WTC11 (cell line): ENCODE results near the gene MYO15B. TPM values are rescaled to one million over a fixed set of nuclear protein-coding genes. Genes with fewer than 3 reads are reported as not detected.
A peak's percentile ranks its signal among the peaks of the same experiment; 100 is the strongest.
"Not testable (repeated sequence)": the region's sequence is repeated elsewhere in the genome, so short reads cannot be mapped to it uniquely, and the experiment has no call there.

ENCODE experiments used
- ATAC-seq: fragments of 200-7000 bp; cut with Tn5 transposase; 2 replicates; pipeline ENCODE4 v1.10.0; 2021; ENCODE audit warnings: mild to moderate bottlenecking, moderate library complexity
- CTCF ChIA-PET: fragments of 300-600 bp; sonication (Branson Sonifier 250); formaldehyde crosslinking; loops from one replicate; lab custom pipeline; 2021; ENCODE audit warnings: antibody characterized with exemption; lab: Charles Lee
- POLR2A ChIA-PET: fragments of 350-600 bp; sonication (Branson Sonifier 250); formaldehyde crosslinking; loops from one replicate; lab custom pipeline; 2021; ENCODE audit warnings: antibody characterized with exemption; lab: Charles Lee
- DNase-seq: peaks from one replicate; pipeline ENCODE4 v3.0.0; 2021; ENCODE audit warnings: low spot score
- H3K27ac Mint-ChIP-seq: 2 replicates; pipeline ENCODE4 v1.8.0; 2021; ENCODE audit warnings: mixed read lengths
- H3K27me3 Mint-ChIP-seq: 2 replicates; pipeline ENCODE4 v1.8.0; 2021; ENCODE audit warnings: low read depth, mild to moderate bottlenecking, moderate library complexity, mixed read lengths
- H3K36me3 Mint-ChIP-seq: 2 replicates; pipeline ENCODE4 v1.8.0; 2021; ENCODE audit warnings: mixed read lengths
- H3K4me1 Mint-ChIP-seq: 2 replicates; pipeline ENCODE4 v1.8.0; 2022; ENCODE audit warnings: mixed read lengths
- H3K4me3 Mint-ChIP-seq: 2 replicates; pipeline ENCODE4 v1.8.0; 2021; ENCODE audit warnings: mild to moderate bottlenecking, moderate library complexity, mixed read lengths
- H3K9me3 Mint-ChIP-seq: 2 replicates; pipeline ENCODE4 v1.8.0; 2021; ENCODE audit warnings: mixed read lengths
- ELF4 ChIP-seq: sonication (generic); formaldehyde crosslinking; IDR thresholded peaks from 2 replicates; pipeline ENCODE4 v1.8.1; 2022; ENCODE audit warnings: low read depth, mild to moderate bottlenecking, moderate library complexity, missing genetic modification reagents
- EMX1 ChIP-seq: fragments of 250-450 bp; sonication (Bioruptor Pico); IDR thresholded peaks from 2 replicates; pipeline ENCODE4 v1.8.0; 2021; ENCODE audit warnings: mild to moderate bottlenecking
- ESRRA ChIP-seq: sonication (generic); formaldehyde crosslinking; IDR thresholded peaks from 2 replicates; pipeline ENCODE4 v1.8.1; 2022; ENCODE audit warnings: mild to moderate bottlenecking, missing genetic modification reagents, borderline replicate concordance
- ETV6 ChIP-seq: sonication (generic); formaldehyde crosslinking; IDR thresholded peaks from 2 replicates; pipeline ENCODE4 v1.8.1; 2022; ENCODE audit warnings: mild to moderate bottlenecking, missing genetic modification reagents
- FOXJ3 ChIP-seq: sonication (generic); formaldehyde crosslinking; IDR thresholded peaks from 2 replicates; pipeline ENCODE4 v1.9.0; 2021; ENCODE audit warnings: missing genetic modification reagents, mild to moderate bottlenecking, borderline replicate concordance
- FOXK1 ChIP-seq: sonication (generic); formaldehyde crosslinking; IDR thresholded peaks from 2 replicates; pipeline ENCODE4 v1.8.0; 2022; ENCODE audit warnings: mild to moderate bottlenecking, moderate library complexity, missing genetic modification reagents
- FOXP1 ChIP-seq: sonication (generic); formaldehyde crosslinking; IDR thresholded peaks from 2 replicates; pipeline ENCODE4 v1.8.0; 2022; ENCODE audit warnings: missing genetic modification reagents, mild to moderate bottlenecking, moderate library complexity, borderline replicate concordance
- HMGA2 ChIP-seq: fragments of 250-450 bp; sonication (Bioruptor Pico); IDR thresholded peaks from 2 replicates; pipeline ENCODE4 v1.4.0; 2021; ENCODE audit warnings: mild to moderate bottlenecking, moderate library complexity
- MYBL2 ChIP-seq: sonication (generic); formaldehyde crosslinking; IDR thresholded peaks from 2 replicates; pipeline ENCODE4 v1.8.1; 2023; ENCODE audit warnings: mild to moderate bottlenecking, moderate library complexity, missing genetic modification reagents
- NFYB ChIP-seq: sonication (generic); formaldehyde crosslinking; conservative IDR thresholded peaks from 2 replicates; pipeline ENCODE4 v1.8.0; 2022; ENCODE audit warnings: low read depth, missing genetic modification reagents
- NR1H2 ChIP-seq: sonication (generic); formaldehyde crosslinking; IDR thresholded peaks from 2 replicates; pipeline ENCODE4 v1.9.0; 2021; ENCODE audit warnings: mild to moderate bottlenecking, moderate library complexity, missing genetic modification reagents
- NR3C1 ChIP-seq: sonication (generic); formaldehyde crosslinking; conservative IDR thresholded peaks from 2 replicates; pipeline ENCODE4 v1.8.1; 2023; ENCODE audit warnings: low read depth, mild to moderate bottlenecking, missing genetic modification reagents
- OVOL2 ChIP-seq: fragments of 250-450 bp; sonication (Bioruptor Pico); IDR thresholded peaks from 2 replicates; pipeline ENCODE4 v1.9.0; 2021; ENCODE audit warnings: mild to moderate bottlenecking, borderline replicate concordance
- RELA ChIP-seq: sonication (generic); formaldehyde crosslinking; IDR thresholded peaks from 2 replicates; pipeline ENCODE4 v1.8.1; 2022; ENCODE audit warnings: missing genetic modification reagents, mild to moderate bottlenecking, borderline replicate concordance
- TEAD1 ChIP-seq: sonication (generic); formaldehyde crosslinking; IDR thresholded peaks from 2 replicates; pipeline ENCODE4 v1.8.0; 2022; ENCODE audit warnings: mild to moderate bottlenecking, missing genetic modification reagents
- ZNF219 ChIP-seq: sonication (generic); formaldehyde crosslinking; IDR thresholded peaks from 2 replicates; pipeline ENCODE4 v1.8.0; 2023; ENCODE audit warnings: missing genetic modification reagents, mild to moderate bottlenecking, borderline replicate concordance
- ZNF671 ChIP-seq: fragments of 250-450 bp; sonication (Bioruptor Pico); IDR thresholded peaks from 2 replicates; pipeline ENCODE4 v1.8.0; 2021; ENCODE audit warnings: mild to moderate bottlenecking
- ZSCAN18 ChIP-seq: fragments of 250-450 bp; sonication (Bioruptor Pico); IDR thresholded peaks from 2 replicates; pipeline ENCODE4 v2.1.2; 2022; ENCODE audit warnings: mild to moderate bottlenecking, moderate library complexity
- total RNA-seq: library from RNA; stranded (reverse); gene quantifications from 3 replicates; pipeline ENCODE4 v1.2.3, GENCODE V29; 2021

Gene MYO15B
- total RNA-seq, 1 experiment from 2014 or later, result 35.6 TPM

GRCh38 chr17:75637143-75637538 lies 49.5 kb downstream of the MYO15B start:
- POLR2A ChIA-PET, result interaction anchor here (1.5 kb wide), 1 partner anchor 36 kb away, joined by 3 read pairs; no protein-coding TSS in a partner anchor
- no peak overlapping the region for H3K4me3 Mint-ChIP-seq
- no peak overlapping the region for H3K27ac Mint-ChIP-seq

GRCh38 chr17:75637551-75637950 lies 50.0 kb downstream of the MYO15B start:
- no peaks in the 10 kb centered on the region for H3K27me3 Mint-ChIP-seq
- H3K27ac Mint-ChIP-seq, result no peak overlapping the region
- no peaks in the 10 kb centered on the region for H3K36me3 Mint-ChIP-seq
- H3K4me3 Mint-ChIP-seq, result no peak overlapping the region
- H3K9me3 Mint-ChIP-seq, result no peaks in the 10 kb centered on the region
- DNase-seq (no peak), ATAC-seq (no peak)
- no peak for TF ChIP-seq ESRRA (CRISPR knock-in tag)
- CTCF ChIA-PET, result interaction anchor here (0.9 to 11.9 kb wide), 7 partner anchors 14 to 193 kb away, joined by 3 to 456 read pairs (median 9); a partner anchor contains a TSS
- POLR2A ChIA-PET, result interaction anchor here (1.5 kb wide), 1 partner anchor 36 kb away, joined by 3 read pairs; no protein-coding TSS in a partner anchor
- H3K4me1 Mint-ChIP-seq, result peaks cover 16% of the 10 kb centered on the region

More at GRCh38 chr17:75637143-75637538, 49.5 kb downstream of the MYO15B start:
- CTCF ChIA-PET, result interaction anchor here (0.7 to 11.9 kb wide), 8 partner anchors 15 to 193 kb away, joined by 3 to 456 read pairs (median 8); a partner anchor contains a TSS
- Mint-ChIP-seq H3K9me3 (no peaks in the 10 kb centered on the region), H3K4me1 (peaks cover 12% of the 10 kb centered on the region), H3K36me3 (no peaks in the 10 kb centered on the region), H3K27me3 (no peaks in the 10 kb centered on the region)
- no peak for ATAC-seq
- no peak for TF ChIP-seq NFYB (CRISPR knock-in tag)
- no peak for DNase-seq

GRCh38 chr17:75638039-75638438 lies 50.4 kb downstream of the MYO15B start:
- not testable (repeated sequence) for H3K36me3 Mint-ChIP-seq

GRCh38 chr17:75638893-75639292 lies 51.3 kb downstream of the MYO15B start:
- Mint-ChIP-seq H3K27me3 (no peaks in the 10 kb centered on the region), H3K4me3 (no peak overlapping the region), H3K9me3 (no peaks in the 10 kb centered on the region), H3K4me1 (peaks cover 19% of the 10 kb centered on the region), H3K36me3 (no peaks in the 10 kb centered on the region), H3K27ac (no peak overlapping the region)
- ChIA-PET CTCF (interaction anchor here (1.0 to 11.9 kb wide), 6 partner anchors 13 to 115 kb away, joined by 4 to 456 read pairs (median 4); a partner anchor contains a TSS), POLR2A (no interaction called here)
- ATAC-seq, result no peak
- DNase-seq, result no peak
- TF ChIP-seq NR3C1, result no peak
- TF ChIP-seq, all 79 proteins: peak for 0

More at GRCh38 chr17:75638039-75638438, 50.4 kb downstream of the MYO15B start:
- POLR2A ChIA-PET, result interaction anchor here (1.5 kb wide), 1 partner anchor 37 kb away, joined by 3 read pairs; no protein-coding TSS in a partner anchor
- H3K27me3 Mint-ChIP-seq, H3K4me3 Mint-ChIP-seq, DNase-seq, H3K9me3 Mint-ChIP-seq, ATAC-seq, H3K27ac Mint-ChIP-seq: not testable (repeated sequence)
- CTCF ChIA-PET, result interaction anchor here (0.6 to 11.9 kb wide), 8 partner anchors 10 to 116 kb away, joined by 3 to 456 read pairs (median 6); a partner anchor contains a TSS
- H3K4me1 Mint-ChIP-seq, result peaks cover 20% of the 10 kb centered on the region

GRCh38 chr17:75639327-75639726 lies 51.7 kb downstream of the MYO15B start:
- no peak overlapping the region for H3K27ac Mint-ChIP-seq
- ChIA-PET CTCF (interaction anchor here (1.4 to 11.9 kb wide), 4 partner anchors 13 to 108 kb away, joined by 4 to 456 read pairs (median 4); a partner anchor contains a TSS), POLR2A (no interaction called here)
- H3K9me3 Mint-ChIP-seq, result no peaks in the 10 kb centered on the region
- no peak for ATAC-seq
- DNase-seq, result no peak
- no peaks in the 10 kb centered on the region for H3K27me3 Mint-ChIP-seq
- TF ChIP-seq MYBL2 (no peak), FOXJ3 (no peak)
- peaks cover 18% of the 10 kb centered on the region for H3K4me1 Mint-ChIP-seq
- no peaks in the 10 kb centered on the region for H3K36me3 Mint-ChIP-seq
- no peak overlapping the region for H3K4me3 Mint-ChIP-seq

- H3K4me1 Mint-ChIP-seq, result peaks cover 18% of the 10 kb centered on the region
- CTCF ChIA-PET, result interaction anchor here (1.6 to 5.7 kb wide), 4 partner anchors 13 to 108 kb away, joined by 4 to 37 read pairs (median 6); no protein-coding TSS in a partner anchor
- TF ChIP-seq RELA (CRISPR knock-in tag) (no peak), NR1H2 (CRISPR knock-in tag) (no peak), ZNF671 (no peak), HMGA2 (CRISPR knock-in tag) (no peak), TEAD1 (CRISPR knock-in tag) (no peak), FOXP1 (CRISPR knock-in tag) (no peak), ELF4 (CRISPR knock-in tag) (no peak), ETV6 (CRISPR knock-in tag) (no peak), ZNF219 (no peak), OVOL2 (CRISPR knock-in tag) (no peak), FOXK1 (CRISPR knock-in tag) (no peak), EMX1 (CRISPR knock-in tag) (no peak), ZSCAN18 (CRISPR knock-in tag) (no peak)
Measured at GRCh38 chr17:75639771-75640555, 52.4 kb downstream of the MYO15B start.

More at GRCh38 chr17:75639771-75640555, 52.4 kb downstream of the MYO15B start:
- Mint-ChIP-seq H3K27me3 (no peaks in the 10 kb centered on the region), H3K9me3 (no peaks in the 10 kb centered on the region), H3K36me3 (no peaks in the 10 kb centered on the region), H3K27ac (0 out of 2 replicates have a peak overlapping the region, but pooled peaks have one; percentile 32), H3K4me3 (no peak overlapping the region)
- POLR2A ChIA-PET, result no interaction called here
- ATAC-seq, result no peak
- no peak for DNase-seq
